ENCODE measurements around the gene STX1B. TPM values are rescaled to one million over a fixed set of nuclear protein-coding genes. Genes with fewer than 3 reads are reported as not detected.
A peak's percentile ranks its signal among the peaks of the same experiment; 100 is the strongest.

STX1B gene
- total RNA-seq, 2 donors from 2014 or later = 1.1 to 1.2 TPM

GRCh38 chr16:30998852-30999761 lies 11.3 kb downstream of the STX1B start:
- DNase-seq = no peak
- ATAC-seq = no peak
- intact Hi-C loops (cut with DNase I) = loop anchor here in 1 of 2 donors (5.0 kb wide), 1 partner anchor 33 kb away; the partner anchor contains the start of gene STX4

- no peak for DNase-seq
- intact Hi-C loops (cut with DNase I) = loop anchor here in 1 of 2 donors (5.0 kb wide), 1 partner anchor 34 kb away; the partner anchor contains the start of gene STX4
Observed at GRCh38 chr16:30997725-30998711, 12.4 kb downstream of the STX1B start.

GRCh38 chr16:30996985-30997724 lies 13.3 kb downstream of the STX1B start:
- DNase-seq (peak; percentile 86), ATAC-seq (peak; percentile 94 to 97)
- intact Hi-C loops (cut with DNase I) = loop anchor here in 1 of 2 donors (5.0 kb wide), 1 partner anchor 35 kb away; the partner anchor contains the start of gene STX4

More at GRCh38 chr16:30997725-30998711, 12.4 kb downstream of the STX1B start:
- peak in 1 of 2 donors; percentile 69 for ATAC-seq

DNA sequence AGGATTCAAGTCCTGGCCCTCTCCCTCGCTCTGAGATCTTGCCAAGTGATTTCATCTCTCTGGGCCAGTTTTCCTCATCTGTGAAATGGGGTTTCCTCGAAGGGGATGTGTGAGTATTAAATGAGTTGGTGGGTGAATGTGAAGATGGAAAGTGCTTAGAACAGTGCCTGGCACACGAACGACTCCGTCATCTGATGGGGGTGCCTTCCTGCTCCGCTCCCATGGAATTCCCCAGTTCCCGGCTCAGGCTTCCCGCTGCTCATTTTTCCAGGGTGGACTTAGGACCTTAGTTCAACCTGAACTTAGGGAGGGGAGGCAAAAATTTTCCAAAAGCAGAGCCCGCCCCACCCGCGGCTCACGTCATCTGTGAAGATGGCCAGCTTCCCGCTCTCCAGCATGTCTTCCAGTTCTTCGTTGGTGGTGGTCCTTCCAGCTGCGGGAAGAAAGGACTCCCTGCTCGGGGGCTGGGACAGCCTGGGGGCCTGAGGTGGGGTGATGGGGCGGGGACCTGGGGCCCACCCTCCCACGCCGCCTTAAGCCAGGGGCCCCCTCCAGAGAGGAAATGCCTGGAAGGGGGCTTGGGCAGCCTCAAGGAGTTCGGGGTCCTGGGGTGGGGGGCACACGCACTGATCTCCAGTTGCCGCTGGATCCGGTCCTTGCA lies 14.0 kb downstream of the STX1B start:
- intact Hi-C loops (cut with DNase I) = loop anchor here in 1 of 2 donors (5.0 kb wide), 1 partner anchor 36 kb away; the partner anchor contains the start of gene STX4
- DNase-seq (peak; percentile 59), ATAC-seq (peak; percentile 12 to 26)

GRCh38 chr16:30995927-30996323 lies 14.5 kb downstream of the STX1B start:
- intact Hi-C loops (cut with DNase I) = loop anchor here in 1 of 2 donors (5.0 kb wide), 1 partner anchor 36 kb away; the partner anchor contains the start of gene STX4
- DNase-seq = no peak
- ATAC-seq = no peak

DNA sequence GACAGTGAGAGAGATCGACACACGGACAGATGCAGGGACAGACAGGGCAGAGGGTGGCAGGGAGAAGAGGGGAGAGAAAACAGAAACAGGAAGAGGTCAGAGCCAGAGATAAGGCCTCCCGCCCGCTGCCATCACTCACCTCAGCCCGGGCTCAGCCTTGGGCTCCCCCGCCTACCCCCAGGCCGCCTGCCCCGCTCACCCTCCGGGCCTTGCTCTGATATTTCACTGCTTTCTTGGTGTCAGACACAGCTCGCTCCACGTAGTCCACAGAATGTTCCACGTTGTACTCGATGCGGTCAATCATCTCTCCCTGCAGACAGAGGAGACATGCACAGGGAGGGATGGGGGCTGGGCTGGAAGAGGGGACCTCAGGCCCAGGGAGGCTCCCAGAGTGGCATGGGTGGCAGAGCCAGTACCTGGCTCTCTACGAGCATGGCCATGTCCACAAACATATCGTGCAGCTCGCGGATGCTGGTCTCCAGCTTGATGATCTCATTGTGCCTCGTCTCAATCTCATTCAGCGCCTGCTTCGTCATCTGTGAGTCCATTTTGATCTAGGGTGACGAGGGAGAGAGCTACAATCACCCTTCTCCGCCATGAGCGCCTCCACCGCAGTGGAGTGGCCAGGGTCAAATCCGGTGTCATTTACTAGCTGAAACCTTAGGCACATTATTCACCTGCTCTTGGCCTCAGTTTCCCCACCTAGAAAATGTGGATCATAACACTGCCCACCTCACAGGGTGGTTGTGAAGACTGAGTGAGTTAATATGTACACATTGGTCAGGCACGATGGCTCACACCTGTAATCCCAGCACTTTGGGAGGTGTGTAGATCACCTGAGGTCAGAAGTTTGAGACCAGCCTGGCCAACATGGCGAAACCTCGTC lies 17.3 kb downstream of the STX1B start:
- ATAC-seq (no peak), DNase-seq (no peak)
- intact Hi-C loops (cut with DNase I) = no loop called here

DNA sequence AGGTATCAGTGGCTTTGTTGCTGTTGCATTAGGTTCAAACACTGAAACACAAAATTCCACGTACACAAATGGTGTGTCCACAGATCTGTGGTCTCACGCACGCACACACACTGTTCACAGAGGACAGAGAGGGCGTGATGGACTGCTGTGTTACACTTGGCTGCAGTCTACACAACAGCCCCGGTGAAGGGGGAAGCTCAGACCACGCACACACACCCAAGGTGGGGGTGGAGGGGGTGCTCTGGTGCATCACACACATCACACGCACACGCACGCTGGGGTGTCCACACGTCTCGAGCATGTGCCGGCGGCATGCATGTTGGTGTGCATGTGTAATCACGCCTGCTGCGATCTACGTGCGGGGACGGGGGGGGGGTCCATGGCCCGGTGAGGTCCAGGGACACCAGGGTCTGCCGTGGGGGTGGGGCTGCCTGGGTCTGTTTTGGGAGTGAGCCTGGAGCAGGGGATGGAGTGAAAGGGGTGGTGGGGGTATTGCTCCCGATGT lies 18.1 kb downstream of the STX1B start:
- no peak for ATAC-seq
- DNase-seq = no peak
- intact Hi-C loops (cut with DNase I) = no loop called here

GRCh38 chr16:30991052-30991451 lies 19.4 kb downstream of the STX1B start:
- no peak for ATAC-seq
- intact Hi-C loops (cut with DNase I) = no loop called here
- DNase-seq = no peak

DNA sequence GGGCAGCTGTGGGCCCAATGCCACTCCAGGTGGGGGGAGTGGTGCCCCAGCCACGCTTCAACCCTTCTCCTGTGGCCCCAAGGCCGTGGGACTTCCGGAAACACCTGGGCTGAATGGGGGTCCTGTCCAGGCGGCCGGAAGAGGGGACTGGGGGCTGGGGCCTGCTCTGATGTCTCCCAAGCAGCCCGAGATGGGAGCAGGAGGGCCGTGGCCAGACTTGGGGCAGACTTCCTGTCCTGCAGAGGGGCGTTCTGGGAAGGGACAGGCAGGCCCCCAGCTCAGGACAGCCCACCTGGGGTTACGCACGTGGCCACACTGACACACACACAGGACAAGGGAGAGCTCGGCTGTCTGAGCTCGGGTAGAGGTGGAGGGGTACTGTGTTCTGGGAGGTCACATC lies 20.3 kb downstream of the STX1B start:
- no peak for ATAC-seq
- intact Hi-C loops (cut with DNase I) = no loop called here
- DNase-seq = no peak

GRCh38 chr16:30989469-30990047 lies 20.9 kb downstream of the STX1B start:
- intact Hi-C loops (cut with DNase I) = loop anchor here (5.0 to 10.0 kb wide), 4 partner anchors 105 to 875 kb away; partner anchors contain the start of genes VKORC1 (in 1 of the 2) and ZNF843 (in 1 of the 2)
- ATAC-seq (no peak), DNase-seq (no peak)

- intact Hi-C loops (cut with DNase I) = loop anchor here (5.0 to 10.0 kb wide), 4 partner anchors 107 to 877 kb away; partner anchors contain the start of genes VKORC1 (in 1 of the 2) and ZNF843 (in 1 of the 2)
- no peak for DNase-seq
- ATAC-seq = no peak
Observed at GRCh38 chr16:30987581-30988190, 22.8 kb downstream of the STX1B start.

GRCh38 chr16:30986129-30986991 lies 24.1 kb downstream of the STX1B start:
- no peak for DNase-seq
- no peak for ATAC-seq
- intact Hi-C loops (cut with DNase I) = loop anchor here (5.0 to 10.0 kb wide), 4 partner anchors 108 to 878 kb away; partner anchors contain the start of genes VKORC1 (in 1 of the 2) and ZNF843 (in 1 of the 2)

DNA sequence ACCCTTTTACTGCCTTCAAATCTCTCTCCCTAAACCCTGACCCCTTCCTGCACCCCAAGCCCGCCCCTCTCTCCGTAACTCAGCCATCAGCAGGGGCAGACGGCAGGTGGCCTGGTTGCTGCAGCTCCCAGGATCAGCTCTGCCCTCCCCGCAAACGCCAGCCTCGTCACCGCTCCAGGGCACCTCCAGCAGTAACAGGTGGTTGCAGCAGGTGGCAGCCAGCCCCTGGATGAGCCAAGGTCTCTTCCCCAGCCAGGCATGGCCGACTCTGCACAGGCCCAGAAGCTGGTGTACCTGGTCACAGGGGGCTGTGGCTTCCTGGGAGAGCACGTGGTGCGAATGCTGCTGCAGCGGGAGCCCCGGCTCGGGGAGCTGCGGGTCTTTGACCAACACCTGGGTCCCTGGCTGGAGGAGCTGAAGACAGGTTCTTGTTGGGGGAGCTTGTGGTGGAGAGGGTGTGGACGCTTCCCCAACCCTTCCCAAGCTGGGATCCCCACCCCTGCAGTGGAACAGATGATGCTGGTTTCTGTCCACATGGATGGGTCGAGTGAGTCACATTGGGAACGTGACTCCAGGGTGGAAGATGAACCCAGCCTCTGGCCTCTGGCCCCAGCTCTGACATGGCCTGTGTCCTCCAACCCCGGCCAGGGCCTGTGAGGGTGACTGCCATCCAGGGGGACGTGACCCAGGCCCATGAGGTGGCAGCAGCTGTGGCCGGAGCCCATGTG lies 24.9 kb downstream of the STX1B start:
- DNase-seq = no peak

More for the DNA sequence above, 24.9 kb downstream of the STX1B start:
- peak; percentile 27 to 45 for ATAC-seq
- intact Hi-C loops (cut with DNase I) = loop anchor here (5.0 to 10.0 kb wide), 4 partner anchors 109 to 879 kb away; partner anchors contain the start of genes VKORC1 (in 1 of the 2) and ZNF843 (in 1 of the 2)

All from left cardiac atrium (tissue), 4 donors.